HepG2 (cell line): ENCODE data around the gene TBX10. TPM values are rescaled to one million over a fixed set of nuclear protein-coding genes. Genes with fewer than 3 reads are reported as not detected.

Source experiments
- ATAC-seq: fragments of 200-7000 bp; cut with Tn5 transposase; 3 replicates; pipeline ENCODE4 v1.9.1; 2020; ENCODE audit warnings: mild to moderate bottlenecking, moderate library complexity
- BruUV-seq: library from RNA; stranded (reverse); fragments of 400-500 nt; replicated peaks from 2 replicates; lab custom pipeline; 2021; lab: Mats Ljungman, UMichigan
- CTCF ChIA-PET: fragments of 300-600 bp; formaldehyde crosslinking; extraction: SDS; loops from one replicate; lab custom pipeline; 2021; ENCODE audit warnings: low total read pairs, inconsistent platforms, low intra/inter-chr PET ratio; lab: Yijun Ruan, JAX
- POLR2A ChIA-PET: fragments of 350-600 bp; sonication (Branson Sonifier 250); formaldehyde crosslinking; loops from one replicate; lab custom pipeline; 2020; ENCODE audit warnings: antibody characterized with exemption, inconsistent platforms; lab: Yijun Ruan, JAX
- DNase-seq: peaks from one replicate; pipeline ENCODE4 v3.0.0-alpha.2; 2015; ENCODE audit warnings: low spot score
- FAIRE-seq: peaks from 3 replicates; lab custom pipeline; 2011; peaks lifted over from hg19 to GRCh38; lab: Jason Lieb, UNC
- H2AFZ ChIP-seq: one replicate; pipeline ENCODE4 v1.6.1; 2011; ENCODE audit warnings: low read length, inconsistent platforms
- H3K27ac ChIP-seq: fragments of 300-600 bp; 3 replicates; pipeline ENCODE4 v1.8.0; 2011; ENCODE audit warnings: mixed run types, mild to moderate bottlenecking, mixed read lengths, low read length, inconsistent platforms; ENCODE audit not compliant: insufficient read depth; ENCODE audit errors: extremely low read length
- H3K27me3 ChIP-seq, 2 experiments: fragments of 200-600 bp in 1 of 2; 2 replicates in 1 of 2; 3 replicates in 1 of 2; pipeline versions ENCODE4 v1.6.0 to v1.8.0; 2011; ENCODE audit warnings: low read length in 2 of 2, mild to moderate bottlenecking in 2 of 2, moderate library complexity in 2 of 2, inconsistent platforms in 1 of 2; ENCODE audit not compliant: insufficient read depth in 2 of 2, control insufficient read depth in 1 of 2
- H3K36me3 ChIP-seq, 2 experiments: fragments of 200-600 bp in 1 of 2; replicated peaks in 1 of 2; 2 replicates in 1 of 2; 3 replicates in 1 of 2; pipeline versions ENCODE4 v1.5.1 to v1.8.0; 2011; ENCODE audit warnings: low read length in 2 of 2, inconsistent platforms in 1 of 2; ENCODE audit not compliant: insufficient read depth in 2 of 2, control insufficient read depth in 1 of 2
- H3K4me1 ChIP-seq: 2 replicates; pipeline ENCODE4 v1.5.1; 2012; ENCODE audit warnings: low read length, inconsistent platforms; ENCODE audit not compliant: insufficient read depth
- H3K4me2 ChIP-seq: 2 replicates; pipeline ENCODE4 v1.6.0; 2011; ENCODE audit warnings: low read depth, low read length, inconsistent platforms
- H3K4me3 ChIP-seq, 3 experiments: fragments of 200-600 bp in 1 of 3; sonication (generic), shearing (Covaris generic) in 1 of 3; replicated peaks in 1 of 3; 2 replicates each; pipeline ENCODE4 v1.5.1; 2011 to 2016; ENCODE audit warnings: low read length in 3 of 3, inconsistent platforms in 2 of 3, low read depth in 2 of 3, mild to moderate bottlenecking in 2 of 3, control low read depth in 1 of 3, mixed read lengths in 1 of 3; ENCODE audit not compliant: insufficient read depth in 1 of 3
- H3K79me2 ChIP-seq: one replicate; pipeline ENCODE4 v1.6.1; 2011; ENCODE audit warnings: low read length, inconsistent platforms; ENCODE audit not compliant: insufficient read depth
- H3K9ac ChIP-seq: 2 replicates; pipeline ENCODE4 v1.6.0; 2011; ENCODE audit warnings: mild to moderate bottlenecking, low read depth, low read length, inconsistent platforms; ENCODE audit not compliant: insufficient read depth
- H3K9me3 ChIP-seq: 2 replicates; pipeline ENCODE4 v1.5.1; 2012; ENCODE audit warnings: mild to moderate bottlenecking, low read length
- H4K20me1 ChIP-seq: 2 replicates; pipeline ENCODE4 v1.6.0; 2011; ENCODE audit warnings: inconsistent platforms, mild to moderate bottlenecking, low read length, moderate library complexity; ENCODE audit not compliant: insufficient read depth
- E2F2 ChIP-seq: sonication (generic); formaldehyde crosslinking; IDR thresholded peaks from 2 replicates; pipeline ENCODE4 v1.4.0; 2020; ENCODE audit warnings: missing genetic modification reagents, borderline replicate concordance
- SOX13 ChIP-seq, 3 experiments: fragments of 450-650 bp in 1 of 3; sonication (generic) in 1 of 3; formaldehyde crosslinking in 1 of 3; IDR thresholded peaks in 2 of 3; conservative IDR thresholded peaks in 1 of 3; 2 replicates each; pipeline versions ENCODE4 v1.5.0 to v1.6.1; 2016 to 2020; ENCODE audit warnings: antibody characterized with exemption in 1 of 3, mild to moderate bottlenecking in 1 of 3, missing compliant biosample characterization in 1 of 3, missing genetic modification reagents in 1 of 3, moderate library complexity in 1 of 3
- ZFP36 ChIP-seq: fragments of 150-350 bp; IDR thresholded peaks from 2 replicates; pipeline ENCODE4 v1.6.1; 2018; ENCODE audit warnings: borderline replicate concordance, low read length, low read depth; ENCODE audit not compliant: partially characterized antibody
- ZKSCAN1 ChIP-seq: fragments of 150-350 bp; IDR thresholded peaks from 2 replicates; pipeline ENCODE4 v1.6.1; 2014; ENCODE audit warnings: low read length
- WGBS: methylation state at CpG from one replicate; pipeline ENCODE4 v1.1.6; 2017; ENCODE audit warnings: low lambda C conversion rate; 5-methylcytosine and 5-hydroxymethylcytosine counted together
- in situ Hi-C: cut with HindIII; loops from 2 replicates; pipeline ENCODE4 v1.10.0; 2017; ENCODE audit warnings: low pct_unique_long_range_greater_than_20kb; ENCODE audit not compliant: extremely low pct_ligation_motif_present
- intact Hi-C: fragments of 100-400 bp; cut with micrococcal nuclease; formaldehyde crosslinking; loops from one replicate; pipeline ENCODE4 v1.10.0; 2022; ENCODE audit not compliant: unreplicated experiment
- polyA plus RNA-seq, 8 experiments: library from polyadenylated mRNA; depleted of rRNA in 3 of 8; stranded (reverse) in 7 of 8; unstranded in 1 of 8; fragments of >200 nt; fragmentation: Illumina TruSeq in 4 of 8; extraction: Trizol in 4 of 8; gene quantifications; 2 replicates each; pipeline versions ENCODE4 v1.2.1 to v1.2.3, GENCODE V29; 2011 to 2016; ENCODE audit warnings: low read depth in 4 of 8, missing spikeins in 1 of 8, mixed read lengths in 1 of 8; ENCODE audit not compliant: insufficient read depth in 1 of 8
- total RNA-seq, 5 experiments: library from RNA; depleted of rRNA; stranded (reverse); fragments of >200 nt; fragmentation: Illumina TruSeq; extraction: Trizol; gene quantifications; 2 replicates each; pipeline ENCODE4 v1.2.3, GENCODE V29; 2016; ENCODE audit warnings: low read depth in 1 of 5
- TF ChIP-seq, protein P1 (sequence below): sonication (generic); formaldehyde crosslinking; conservative IDR thresholded peaks from 2 replicates; pipeline ENCODE4 v1.8.0; 2022; ENCODE audit warnings: low read depth, missing genetic modification reagents

Gene TBX10
- total and polyA plus RNA-seq, 2 of the 13 experiments (the other 11 are each of a cell fraction or from before 2014, with no cell fraction given), result 0.27 to 1.7 TPM

DNA sequence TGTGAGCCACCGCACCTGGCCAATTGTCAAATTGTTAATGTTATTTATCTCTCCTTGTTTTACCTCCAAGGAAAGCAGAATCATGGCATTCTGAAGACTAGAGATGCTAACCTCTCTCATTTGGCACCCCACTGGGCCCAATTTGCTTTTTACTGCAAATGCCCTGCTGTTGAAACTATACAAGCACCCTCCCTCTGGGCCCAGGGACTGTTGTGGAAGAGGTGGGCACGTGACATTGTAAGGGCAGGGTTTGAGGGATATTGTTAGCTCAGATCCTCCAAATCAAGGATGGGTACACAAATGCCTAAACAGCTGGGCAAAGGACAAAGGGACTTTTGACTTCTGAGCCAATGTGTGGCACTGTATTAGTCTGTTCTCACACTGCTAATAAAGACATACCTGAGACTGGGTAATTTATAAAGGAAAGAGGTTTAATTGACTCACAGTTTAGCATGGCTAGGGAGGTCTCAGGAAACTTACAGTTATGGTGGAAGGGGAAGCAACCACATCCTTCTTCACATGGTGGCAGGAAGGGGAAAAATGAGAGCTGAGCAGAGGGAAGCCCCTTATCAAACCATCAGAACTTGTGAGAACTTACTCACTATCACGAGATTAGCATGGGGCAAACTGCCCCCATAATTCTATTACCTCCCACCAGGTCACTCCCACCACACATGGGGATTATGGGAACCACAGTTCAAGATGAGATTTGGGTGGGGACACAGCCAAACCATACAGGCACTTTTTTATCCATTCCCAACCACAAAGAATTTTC, 41.3 kb upstream of the TBX10 start:
- TF ChIP-seq SOX13 (IDR thresholded peaks at IDR 0.05) (no peak), SOX13 (CRISPR knock-in tag; conservative IDR thresholded peaks at IDR 0.05 in 1 of 2, IDR thresholded peaks at IDR 0.05 in 1 of 2) (no peak), E2F2 (CRISPR knock-in tag) (no peak), ZKSCAN1 (no peak), ZFP36 (no peak)
- TF ChIP-seq, protein P1, sequence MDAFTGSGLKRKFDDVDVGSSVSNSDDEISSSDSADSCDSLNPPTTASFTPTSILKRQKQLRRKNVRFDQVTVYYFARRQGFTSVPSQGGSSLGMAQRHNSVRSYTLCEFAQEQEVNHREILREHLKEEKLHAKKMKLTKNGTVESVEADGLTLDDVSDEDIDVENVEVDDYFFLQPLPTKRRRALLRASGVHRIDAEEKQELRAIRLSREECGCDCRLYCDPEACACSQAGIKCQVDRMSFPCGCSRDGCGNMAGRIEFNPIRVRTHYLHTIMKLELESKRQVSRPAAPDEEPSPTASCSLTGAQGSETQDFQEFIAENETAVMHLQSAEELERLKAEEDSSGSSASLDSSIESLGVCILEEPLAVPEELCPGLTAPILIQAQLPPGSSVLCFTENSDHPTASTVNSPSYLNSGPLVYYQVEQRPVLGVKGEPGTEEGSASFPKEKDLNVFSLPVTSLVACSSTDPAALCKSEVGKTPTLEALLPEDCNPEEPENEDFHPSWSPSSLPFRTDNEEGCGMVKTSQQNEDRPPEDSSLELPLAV (CRISPR knock-in tag), result no peak
- no peaks in the 10 kb centered on the region for H3K4me1 ChIP-seq
- no peak overlapping the region for H3K4me3 ChIP-seq
- POLR2A ChIA-PET, result no interaction called here
- no peak overlapping the region for H2AFZ ChIP-seq
- DNase-seq, result no peak
- H3K4me2 ChIP-seq, result no peak overlapping the region
- intact Hi-C loops (no loop called here), in situ Hi-C loops (no loop called here)
- no peaks in the 10 kb centered on the region for H3K79me2 ChIP-seq
- WGBS, result 33% methylated on average over 3 of the region's 3 CpGs
- no peak overlapping the region for H3K27ac ChIP-seq
- ATAC-seq, result no peak
- peaks cover under 1 to 1% of the 10 kb centered on the region in 2 experiments; a peak in 1 of 5 replicates for H3K27me3 ChIP-seq
- no peak for FAIRE-seq
- no TSS peak for BruUV-seq
- no peaks in the 10 kb centered on the region for H4K20me1 ChIP-seq
- H3K36me3 ChIP-seq, result no peaks in the 10 kb centered on the region
- CTCF ChIA-PET, result no interaction called here
- no peaks in the 10 kb centered on the region for H3K9me3 ChIP-seq
- H3K9ac ChIP-seq, result no peak overlapping the region
